ENCODE results near the gene POP5.
A peak's percentile ranks its signal among the peaks of the same experiment; 100 is the strongest.

Gene POP5

GRCh38 chr12:120583478-120584030, 2.4 kb upstream of the POP5 start:
- Mint-ChIP-seq H3K4me1 (ENCODE audit: low read depth) (peaks cover 33% of the 10 kb centered on the region), H3K27ac (no peak overlapping the region), H3K4me3 (peak overlapping the region; percentile 42), H3K27me3 (peaks cover 32% of the 10 kb centered on the region), H3K9me3 (no peaks in the 10 kb centered on the region), H3K36me3 (ENCODE audit: low read depth) (peaks cover 30% of the 10 kb centered on the region)
- intact Hi-C loops (cut with micrococcal nuclease), result loop anchor here (1.0 to 2.0 kb wide), 3 partner anchors 65 to 388 kb away; no protein-coding TSS in a partner anchor

DNA sequence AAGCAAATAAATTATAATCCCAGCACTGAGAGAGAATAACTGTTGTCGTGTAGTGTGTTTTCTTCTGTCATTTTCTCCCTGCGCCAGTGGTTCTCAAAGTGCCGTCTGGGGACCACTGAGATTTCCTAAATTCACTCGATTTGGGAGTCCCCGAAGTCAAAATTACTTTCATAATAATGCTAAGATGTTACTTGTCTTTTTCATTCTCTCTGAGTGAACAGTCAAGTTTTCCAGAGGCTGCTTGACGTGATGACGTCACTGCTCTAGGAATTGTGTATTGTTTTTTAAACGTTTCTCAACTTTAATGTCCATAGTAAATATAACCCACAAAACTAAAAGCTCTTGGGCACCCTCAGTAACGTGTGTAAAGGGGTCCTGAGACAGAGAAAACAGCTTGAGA, 796 bp upstream of the POP5 start:
- H3K27me3 Mint-ChIP-seq, result peaks cover 32% of the 10 kb centered on the region
- H3K4me3 Mint-ChIP-seq, result peak overlapping the region; percentile 98
- H3K4me1 Mint-ChIP-seq (ENCODE audit: low read depth), result peaks cover 33% of the 10 kb centered on the region
- no peaks in the 10 kb centered on the region for H3K9me3 Mint-ChIP-seq
- H3K27ac Mint-ChIP-seq, result peak overlapping the region; percentile 91
- H3K36me3 Mint-ChIP-seq (ENCODE audit: low read depth), result peaks cover 46% of the 10 kb centered on the region
- intact Hi-C loops (cut with micrococcal nuclease), result loop anchor here (2.0 kb wide), 1 partner anchor 67 kb away; no protein-coding TSS in a partner anchor

- H3K27ac Mint-ChIP-seq, result no peak overlapping the region
- peaks cover 33% of the 10 kb centered on the region for H3K4me1 Mint-ChIP-seq (ENCODE audit: low read depth)
- peaks cover 74% of the 10 kb centered on the region for H3K36me3 Mint-ChIP-seq (ENCODE audit: low read depth)
- intact Hi-C loops (cut with micrococcal nuclease), result no loop called here
- H3K27me3 Mint-ChIP-seq, result peaks cover 9% of the 10 kb centered on the region
- no peaks in the 10 kb centered on the region for H3K9me3 Mint-ChIP-seq
- H3K4me3 Mint-ChIP-seq, result no peak overlapping the region
Observed at GRCh38 chr12:120579179-120579578, 2.0 kb downstream of the POP5 start.

DNA sequence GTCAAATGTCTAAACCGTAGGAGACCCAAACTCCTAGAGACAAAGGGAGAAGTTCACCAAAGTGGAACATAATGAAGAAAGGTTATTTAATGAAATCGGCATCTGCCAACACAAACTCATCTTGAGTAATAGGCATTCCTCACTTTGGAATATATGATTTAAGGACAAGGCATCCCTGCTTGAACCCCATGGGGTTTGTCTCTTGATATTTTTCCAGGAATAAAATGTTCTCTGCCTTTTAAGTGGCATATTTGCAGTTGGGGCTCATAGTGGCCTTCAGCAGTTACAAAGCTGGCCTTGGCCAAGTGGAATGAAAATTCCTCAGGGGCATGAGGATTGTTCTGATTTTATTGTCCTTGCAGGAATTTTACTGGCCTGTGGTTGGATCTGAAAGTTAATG, 7.1 kb downstream of the POP5 start:
- H3K27ac Mint-ChIP-seq, result peak overlapping the region; percentile 14
- intact Hi-C loops (cut with micrococcal nuclease), result no loop called here

GRCh38 chr12:120573560-120573959, 7.6 kb downstream of the POP5 start:
- Mint-ChIP-seq H3K27ac (no peak overlapping the region), H3K4me3 (no peak overlapping the region), H3K27me3 (no peaks in the 10 kb centered on the region), H3K9me3 (no peaks in the 10 kb centered on the region), H3K36me3 (ENCODE audit: low read depth) (peaks cover 100% of the 10 kb centered on the region), H3K4me1 (ENCODE audit: low read depth) (no peaks in the 10 kb centered on the region)
- intact Hi-C loops (cut with micrococcal nuclease), result no loop called here

More for the DNA sequence above, 7.1 kb downstream of the POP5 start:
- H3K9me3 Mint-ChIP-seq, result no peaks in the 10 kb centered on the region
- H3K4me3 Mint-ChIP-seq, result no peak overlapping the region
- H3K27me3 Mint-ChIP-seq, result no peaks in the 10 kb centered on the region
- peaks cover 100% of the 10 kb centered on the region for H3K36me3 Mint-ChIP-seq (ENCODE audit: low read depth)
- H3K4me1 Mint-ChIP-seq (ENCODE audit: low read depth), result no peaks in the 10 kb centered on the region

DNA sequence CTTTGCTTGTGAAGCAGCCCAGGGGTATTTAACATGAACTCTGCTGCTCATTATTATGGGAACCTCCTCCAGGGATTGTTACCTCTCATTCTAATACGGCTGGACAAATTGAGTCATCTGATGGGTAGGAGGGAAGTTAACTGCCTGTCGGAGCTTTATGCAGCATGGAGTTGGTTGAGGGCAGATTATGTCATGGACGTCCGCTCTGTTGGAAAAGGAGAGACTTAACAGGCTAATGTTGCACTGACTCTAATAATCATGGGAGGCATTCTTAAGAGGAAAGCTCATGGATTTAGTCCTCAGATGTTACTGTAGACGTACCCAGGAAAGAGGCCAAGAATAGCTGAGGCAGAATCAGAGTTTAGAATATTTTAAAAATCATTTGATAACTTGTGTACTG, 9.9 kb downstream of the POP5 start:
- Mint-ChIP-seq H3K27me3 (no peaks in the 10 kb centered on the region), H3K36me3 (ENCODE audit: low read depth) (peaks cover 100% of the 10 kb centered on the region), H3K9me3 (no peaks in the 10 kb centered on the region), H3K27ac (no peak overlapping the region), H3K4me3 (no peak overlapping the region), H3K4me1 (ENCODE audit: low read depth) (no peaks in the 10 kb centered on the region)
- intact Hi-C loops (cut with micrococcal nuclease), result no loop called here

- peaks cover 100% of the 10 kb centered on the region for H3K36me3 Mint-ChIP-seq (ENCODE audit: low read depth)
- no peak overlapping the region for H3K4me3 Mint-ChIP-seq
- H3K27me3 Mint-ChIP-seq, result no peaks in the 10 kb centered on the region
- no peaks in the 10 kb centered on the region for H3K9me3 Mint-ChIP-seq
- no peak overlapping the region for H3K27ac Mint-ChIP-seq
- intact Hi-C loops (cut with micrococcal nuclease), result no loop called here
- H3K4me1 Mint-ChIP-seq (ENCODE audit: low read depth), result no peaks in the 10 kb centered on the region
Observed at GRCh38 chr12:120563495-120563894, 17.7 kb downstream of the POP5 start.

DNA sequence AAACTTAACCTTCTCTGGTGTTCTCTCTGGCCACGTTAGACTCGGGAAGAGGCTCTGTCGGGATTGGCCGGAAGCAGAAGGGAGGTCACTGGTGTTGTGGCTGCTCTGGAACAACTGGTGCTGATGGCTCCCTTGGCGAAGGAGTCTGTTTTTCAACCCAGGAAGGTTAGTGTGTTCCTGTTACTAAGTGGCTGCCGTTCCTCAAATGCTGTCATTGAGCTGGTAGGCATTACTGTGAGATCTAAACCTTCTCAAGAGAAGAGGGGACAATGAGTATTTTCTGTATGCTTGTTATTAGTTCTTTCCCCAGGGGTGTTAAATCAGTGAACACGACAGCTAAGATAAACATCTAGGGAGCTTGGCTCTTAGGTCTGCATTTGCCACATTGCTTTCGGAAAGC, 18.3 kb downstream of the POP5 start:
- Mint-ChIP-seq H3K4me3 (no peak overlapping the region), H3K27me3 (no peaks in the 10 kb centered on the region), H3K36me3 (ENCODE audit: low read depth) (peaks cover 97% of the 10 kb centered on the region), H3K9me3 (no peaks in the 10 kb centered on the region), H3K4me1 (ENCODE audit: low read depth) (no peaks in the 10 kb centered on the region), H3K27ac (no peak overlapping the region)
- intact Hi-C loops (cut with micrococcal nuclease), result no loop called here

DNA sequence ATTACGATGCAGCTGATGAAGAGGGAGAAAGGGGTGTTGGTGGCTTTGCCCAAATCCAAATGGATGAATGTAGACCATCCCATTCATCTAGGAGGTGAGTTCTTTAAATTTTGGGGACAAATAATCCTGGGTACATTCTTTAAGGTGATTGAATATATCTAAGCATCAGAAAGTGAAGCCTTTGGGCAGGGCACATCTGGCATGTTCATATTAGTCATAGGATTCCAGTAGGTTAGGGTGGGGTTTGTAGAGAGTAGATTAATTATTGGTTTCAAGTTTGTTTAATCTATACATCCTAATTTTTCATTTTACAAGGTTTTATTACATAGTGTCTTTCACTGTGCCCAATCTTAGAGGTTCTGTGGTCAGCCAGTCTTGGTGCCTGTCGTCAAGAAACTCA, 23.6 kb downstream of the POP5 start:
- H3K4me3 Mint-ChIP-seq, result no peak overlapping the region

DNA sequence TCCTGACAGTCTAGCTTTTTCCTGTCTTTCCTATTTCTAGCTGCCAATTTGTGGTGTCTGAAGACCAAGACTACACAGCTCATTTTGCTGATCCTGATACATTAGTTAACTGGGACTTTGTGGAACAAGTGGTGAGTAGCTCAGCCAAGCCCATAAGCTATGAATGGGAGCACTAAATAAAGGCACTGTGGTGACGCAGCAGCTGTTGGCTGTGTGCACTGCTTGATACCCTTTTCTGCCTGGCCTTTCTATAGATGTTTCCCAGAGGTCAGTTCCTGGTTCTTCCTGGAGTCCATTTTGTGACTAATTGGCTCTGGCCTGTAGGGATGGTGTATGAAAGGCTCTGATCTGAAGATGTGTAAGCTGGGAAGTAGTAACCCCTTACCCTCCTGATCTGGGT, 26.5 kb downstream of the POP5 start:
- Mint-ChIP-seq H3K4me1 (ENCODE audit: low read depth) (peaks cover 4% of the 10 kb centered on the region), H3K36me3 (ENCODE audit: low read depth) (peaks cover 61% of the 10 kb centered on the region), H3K4me3 (no peak overlapping the region), H3K27me3 (no peaks in the 10 kb centered on the region), H3K27ac (no peak overlapping the region), H3K9me3 (no peaks in the 10 kb centered on the region)
- intact Hi-C loops (cut with micrococcal nuclease), result no loop called here

More for the DNA sequence above, 23.6 kb downstream of the POP5 start:
- Mint-ChIP-seq H3K27me3 (no peaks in the 10 kb centered on the region), H3K36me3 (ENCODE audit: low read depth) (peaks cover 90% of the 10 kb centered on the region), H3K9me3 (no peaks in the 10 kb centered on the region), H3K4me1 (ENCODE audit: low read depth) (peaks cover 4% of the 10 kb centered on the region), H3K27ac (no peak overlapping the region)
- intact Hi-C loops (cut with micrococcal nuclease), result no loop called here

- Mint-ChIP-seq H3K4me1 (ENCODE audit: low read depth) (peaks cover 20% of the 10 kb centered on the region), H3K27me3 (no peaks in the 10 kb centered on the region), H3K4me3 (no peak overlapping the region), H3K9me3 (no peaks in the 10 kb centered on the region), H3K27ac (no peak overlapping the region), H3K36me3 (ENCODE audit: low read depth) (peaks cover 30% of the 10 kb centered on the region)
- intact Hi-C loops (cut with micrococcal nuclease), result no loop called here
Observed at GRCh38 chr12:120546050-120546386, 35.2 kb downstream of the POP5 start.

GRCh38 chr12:120544691-120545090, 36.5 kb downstream of the POP5 start:
- Mint-ChIP-seq H3K9me3 (no peaks in the 10 kb centered on the region), H3K27me3 (no peaks in the 10 kb centered on the region), H3K36me3 (ENCODE audit: low read depth) (peaks cover 39% of the 10 kb centered on the region), H3K4me3 (no peak overlapping the region), H3K27ac (no peak overlapping the region), H3K4me1 (ENCODE audit: low read depth) (peaks cover 31% of the 10 kb centered on the region)
- intact Hi-C loops (cut with micrococcal nuclease), result no loop called here

DNA sequence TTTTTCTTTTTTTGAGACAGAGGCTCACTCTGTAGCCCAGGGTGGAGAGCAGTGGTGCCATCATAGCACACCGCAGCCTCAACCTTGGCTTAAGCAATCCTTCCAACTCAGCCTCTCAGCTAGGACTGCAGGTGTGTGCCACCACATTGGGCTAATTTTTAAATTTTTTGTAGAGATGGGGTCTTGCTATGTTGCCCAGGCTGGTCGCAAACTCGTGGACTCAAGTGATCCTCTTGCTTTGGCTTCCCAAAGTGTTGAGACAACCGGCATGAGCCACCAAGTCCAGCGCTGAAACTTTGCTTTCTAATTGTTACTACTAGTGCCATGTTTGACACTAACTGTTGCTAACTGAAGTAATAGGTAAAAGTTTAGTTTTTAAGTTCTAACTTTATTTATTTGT, 39.0 kb downstream of the POP5 start:
- Mint-ChIP-seq H3K4me3 (peak overlapping the region; percentile 30), H3K9me3 (no peaks in the 10 kb centered on the region), H3K4me1 (ENCODE audit: low read depth) (peaks cover 56% of the 10 kb centered on the region), H3K27ac (no peak overlapping the region), H3K27me3 (no peaks in the 10 kb centered on the region), H3K36me3 (ENCODE audit: low read depth) (peaks cover 55% of the 10 kb centered on the region)
- intact Hi-C loops (cut with micrococcal nuclease), result no loop called here

GRCh38 chr12:120540445-120540844, 40.8 kb downstream of the POP5 start:
- no peak overlapping the region for H3K27ac Mint-ChIP-seq
- H3K27me3 Mint-ChIP-seq, result no peaks in the 10 kb centered on the region
- H3K4me3 Mint-ChIP-seq, result no peak overlapping the region
- H3K9me3 Mint-ChIP-seq, result no peaks in the 10 kb centered on the region
- peaks cover 73% of the 10 kb centered on the region for H3K4me1 Mint-ChIP-seq (ENCODE audit: low read depth)
- H3K36me3 Mint-ChIP-seq (ENCODE audit: low read depth), result peaks cover 70% of the 10 kb centered on the region
- intact Hi-C loops (cut with micrococcal nuclease), result no loop called here

DNA sequence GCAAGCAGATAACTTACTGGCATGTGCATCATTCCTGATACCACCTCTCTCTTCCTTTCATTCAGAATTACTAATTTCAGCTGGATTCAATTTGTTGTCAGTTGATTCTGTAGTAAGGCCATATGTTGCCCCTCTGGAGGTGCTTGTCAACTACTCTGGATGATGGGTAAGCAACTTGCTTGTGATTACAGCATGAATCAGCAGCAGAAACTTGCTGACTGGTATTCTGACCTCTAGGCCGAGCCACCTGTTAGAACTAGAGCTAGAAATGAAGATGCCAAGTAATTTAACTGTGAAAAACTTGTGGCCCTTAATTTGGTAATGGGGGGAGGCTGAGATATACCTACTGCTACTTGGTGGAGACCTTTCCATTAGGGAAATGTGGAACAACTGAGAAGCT, 41.9 kb downstream of the POP5 start:
- intact Hi-C loops (cut with micrococcal nuclease), result no loop called here
- H3K36me3 Mint-ChIP-seq (ENCODE audit: low read depth), result peaks cover 78% of the 10 kb centered on the region
- H3K4me3 Mint-ChIP-seq, result no peak overlapping the region

More for the DNA sequence above, 41.9 kb downstream of the POP5 start:
- H3K9me3 Mint-ChIP-seq, result no peaks in the 10 kb centered on the region
- H3K27me3 Mint-ChIP-seq, result no peaks in the 10 kb centered on the region
- H3K27ac Mint-ChIP-seq, result peak overlapping the region; percentile 61
- H3K4me1 Mint-ChIP-seq (ENCODE audit: low read depth), result peaks cover 71% of the 10 kb centered on the region

Data from dendritic cell treated with granulocyte-macrophage colony-stimulating factor and Interleukin-4, amounts not matched to agents 40 ng/mL and 50 ng/mL, for 4 days (primary cell).